ENCODE data around the gene RTL5. TPM values are rescaled to one million over a fixed set of nuclear protein-coding genes. Genes with fewer than 3 reads are reported as not detected.

RTL5 gene
- total RNA-seq, 2 experiments from 2014 or later, result 0.18 to 0.31 TPM

DNA sequence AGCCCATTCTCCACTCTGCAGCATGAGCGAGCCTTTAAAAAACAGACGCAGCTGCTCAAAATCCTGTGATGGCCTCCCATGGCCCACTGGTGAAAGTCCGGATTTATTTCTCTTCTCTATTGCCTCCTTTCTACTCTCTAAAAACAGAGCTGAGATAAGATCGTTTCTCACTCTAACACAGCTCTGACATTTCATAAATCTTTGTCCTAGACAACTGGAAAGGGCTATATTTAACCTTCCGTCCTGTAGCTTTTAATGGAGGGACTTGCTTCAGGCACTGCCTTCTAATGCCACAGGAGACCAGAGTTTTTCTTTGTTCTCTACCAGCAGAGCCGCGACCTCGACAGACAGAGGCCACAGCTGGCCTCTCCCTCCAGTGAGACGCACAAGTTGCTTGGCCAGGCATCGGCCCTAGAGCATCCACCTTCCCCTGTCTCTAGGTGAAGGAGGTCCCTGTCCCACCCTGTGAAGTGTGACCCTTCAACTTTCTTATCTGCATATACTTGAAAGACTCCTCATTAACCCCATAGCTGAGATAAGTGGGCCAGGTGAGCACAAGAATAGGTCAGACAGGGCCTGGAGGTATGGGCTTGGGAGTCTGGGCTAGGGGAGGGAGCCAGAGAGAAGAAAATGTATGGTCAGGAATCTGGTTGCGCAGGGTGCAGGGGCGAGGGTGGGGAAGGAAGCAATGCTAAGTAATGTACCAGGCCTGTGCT, 50.0 kb downstream of the RTL5 start:
- peaks cover 3% of the 10 kb centered on the region for H3K4me1 Mint-ChIP-seq (ENCODE audit: low read depth)
- H3K36me3 Mint-ChIP-seq (ENCODE audit: low read depth), result no peaks in the 10 kb centered on the region
- ATAC-seq, result no peak
- DNase-seq, result no peak
- no peak overlapping the region for H3K4me3 Mint-ChIP-seq
- intact Hi-C loops (cut with micrococcal nuclease), result no loop called here
- CTCF ChIA-PET, result no interaction called here
- TF ChIP-seq CTCF (IDR thresholded peaks at IDR 0.05), result no peak
- H3K9me3 Mint-ChIP-seq, result no peaks in the 10 kb centered on the region
- no peak overlapping the region for H3K27ac Mint-ChIP-seq
- H3K27me3 Mint-ChIP-seq, result no peaks in the 10 kb centered on the region
- POLR2A ChIA-PET, result no interaction called here

GRCh38 chrX:72080800-72081199, 50.9 kb downstream of the RTL5 start:
- Mint-ChIP-seq H3K9me3 (no peaks in the 10 kb centered on the region), H3K27ac (no peak overlapping the region), H3K4me3 (no peak overlapping the region), H3K27me3 (no peaks in the 10 kb centered on the region), H3K4me1 (ENCODE audit: low read depth) (peaks cover 3% of the 10 kb centered on the region), H3K36me3 (ENCODE audit: low read depth) (no peaks in the 10 kb centered on the region)
- TF ChIP-seq CTCF (IDR thresholded peaks at IDR 0.05), result no peak
- DNase-seq (no peak), ATAC-seq (no peak)
- ChIA-PET CTCF (no interaction called here), POLR2A (no interaction called here)
- intact Hi-C loops (cut with micrococcal nuclease), result no loop called here

DNA sequence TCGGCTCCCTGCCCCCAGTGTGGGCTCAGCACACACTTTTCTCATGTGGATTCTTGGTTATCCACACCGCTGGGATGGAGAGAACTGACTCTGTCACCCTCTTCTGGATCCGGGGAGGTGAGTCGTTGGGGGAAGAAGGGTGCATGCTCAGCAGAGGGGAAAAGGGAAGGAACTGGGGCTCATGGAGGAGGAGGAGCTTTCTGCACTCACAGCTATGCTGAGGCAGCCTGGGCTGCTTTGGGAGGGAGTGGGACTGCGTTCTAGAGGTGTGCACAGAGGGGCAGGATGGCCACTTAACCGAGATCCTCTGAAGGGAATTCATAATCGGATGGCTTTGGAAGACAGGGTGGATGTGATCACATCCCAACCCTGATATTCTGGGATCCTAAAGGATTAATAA, 51.6 kb downstream of the RTL5 start:
- DNase-seq (no peak), ATAC-seq (no peak)
- H3K27me3 Mint-ChIP-seq, result peaks cover 3% of the 10 kb centered on the region
- H3K27ac Mint-ChIP-seq, result no peak overlapping the region
- no peaks in the 10 kb centered on the region for H3K9me3 Mint-ChIP-seq
- peaks cover 3% of the 10 kb centered on the region for H3K4me1 Mint-ChIP-seq (ENCODE audit: low read depth)
- intact Hi-C loops (cut with micrococcal nuclease), result no loop called here
- CTCF ChIA-PET, result no interaction called here
- no peak for TF ChIP-seq CTCF (IDR thresholded peaks at IDR 0.05)
- H3K4me3 Mint-ChIP-seq, result no peak overlapping the region
- POLR2A ChIA-PET, result no interaction called here
- H3K36me3 Mint-ChIP-seq (ENCODE audit: low read depth), result no peaks in the 10 kb centered on the region

GRCh38 chrX:72079607-72080006, 52.1 kb downstream of the RTL5 start:
- Mint-ChIP-seq H3K27me3 (peaks cover 3% of the 10 kb centered on the region), H3K27ac (no peak overlapping the region), H3K36me3 (ENCODE audit: low read depth) (no peaks in the 10 kb centered on the region)

GRCh38 chrX:72078411-72078810, 53.3 kb downstream of the RTL5 start:
- peaks cover 3% of the 10 kb centered on the region for H3K4me1 Mint-ChIP-seq (ENCODE audit: low read depth)
- H3K4me3 Mint-ChIP-seq, result no peak overlapping the region
- no peak overlapping the region for H3K27ac Mint-ChIP-seq
- DNase-seq (no peak), ATAC-seq (no peak)
- TF ChIP-seq CTCF (IDR thresholded peaks at IDR 0.05), result no peak
- intact Hi-C loops (cut with micrococcal nuclease), result no loop called here
- no peaks in the 10 kb centered on the region for H3K9me3 Mint-ChIP-seq
- ChIA-PET CTCF (no interaction called here), POLR2A (no interaction called here)
- peaks cover 3% of the 10 kb centered on the region for H3K27me3 Mint-ChIP-seq
- H3K36me3 Mint-ChIP-seq (ENCODE audit: low read depth), result no peaks in the 10 kb centered on the region

More at GRCh38 chrX:72079607-72080006, 52.1 kb downstream of the RTL5 start:
- Mint-ChIP-seq H3K9me3 (no peaks in the 10 kb centered on the region), H3K4me3 (no peak overlapping the region), H3K4me1 (ENCODE audit: low read depth) (peaks cover 3% of the 10 kb centered on the region)
- CTCF ChIA-PET, result no interaction called here
- ATAC-seq (no peak), DNase-seq (no peak)
- intact Hi-C loops (cut with micrococcal nuclease), result no loop called here
- no peak for TF ChIP-seq CTCF (IDR thresholded peaks at IDR 0.05)
- POLR2A ChIA-PET, result no interaction called here

Other genes with a start within 250 kb of the RTL5 start
- under 1 TPM; 0.58 to 0.88 TPM for gene NHSL2, start 221.1 kb downstream of the RTL5 start, total RNA-seq
- gene PIN4, start 49.8 kb upstream of the RTL5 start, total RNA-seq, result 1 to 10 TPM; 5.0 to 6.4 TPM
- gene ERCC6L, start 107.1 kb upstream of the RTL5 start, total RNA-seq, result 10 to 100 TPM; 10.3 to 11.3 TPM
- gene RPS4X, start 145.3 kb upstream of the RTL5 start, total RNA-seq, result 1,000 to 10,000 TPM; 1,299 to 1,356 TPM
- not detected for gene CITED1, start 174.0 kb upstream of the RTL5 start, total RNA-seq